HAP-1 (cell line): ENCODE measurements around the gene CCDC144A.
A peak's percentile ranks its signal among the peaks of the same experiment; 100 is the strongest.
"Not testable (repeated sequence)": the region's sequence is repeated elsewhere in the genome, so short reads cannot be mapped to it uniquely, and the experiment has no call there.

ENCODE experiments used
- DNase-seq, 2 experiments: peaks; one replicate each; pipeline ENCODE4 v3.0.0-alpha.2; 2016 to 2020; ENCODE audit warnings: low spot score in 2 of 2
- H3K27me3 ChIP-seq: fragments of 250-450 bp; sonication (Bioruptor Pico); 2 replicates; pipeline ENCODE4 v1.5.1; 2020; ENCODE audit warnings: low read depth, mild to moderate bottlenecking, moderate library complexity
- H3K36me3 ChIP-seq: fragments of 250-450 bp; sonication (Bioruptor Pico); replicated peaks from 2 replicates; pipeline ENCODE4 v1.5.1; 2020; ENCODE audit warnings: mild to moderate bottlenecking
- H3K4me1 ChIP-seq: fragments of 250-450 bp; sonication (Bioruptor Pico); 2 replicates; pipeline ENCODE4 v1.5.1; 2020; ENCODE audit warnings: mild to moderate bottlenecking
- H3K4me3 ChIP-seq: fragments of 250-450 bp; sonication (Bioruptor Pico); 2 replicates; pipeline ENCODE4 v1.5.1; 2020; ENCODE audit warnings: mild to moderate bottlenecking, moderate library complexity
- H3K9me3 ChIP-seq: fragments of 250-450 bp; sonication (Bioruptor Pico); 2 replicates; pipeline ENCODE4 v1.5.1; 2020; ENCODE audit warnings: mild to moderate bottlenecking, moderate library complexity
- in situ Hi-C: fragments of 300-500 bp; cut with MboI; formaldehyde crosslinking; loops from 3 replicates; pipeline ENCODE4 v1.14.3; 2020; ENCODE audit warnings: low sequenced_read_pairs, inconsistent platforms, mixed read lengths

Gene CCDC144A

GRCh38 chr17:16690447-16690846, 406 bp downstream of the CCDC144A start:
- in situ Hi-C loops, H3K36me3 ChIP-seq: not testable (repeated sequence)

DNA sequence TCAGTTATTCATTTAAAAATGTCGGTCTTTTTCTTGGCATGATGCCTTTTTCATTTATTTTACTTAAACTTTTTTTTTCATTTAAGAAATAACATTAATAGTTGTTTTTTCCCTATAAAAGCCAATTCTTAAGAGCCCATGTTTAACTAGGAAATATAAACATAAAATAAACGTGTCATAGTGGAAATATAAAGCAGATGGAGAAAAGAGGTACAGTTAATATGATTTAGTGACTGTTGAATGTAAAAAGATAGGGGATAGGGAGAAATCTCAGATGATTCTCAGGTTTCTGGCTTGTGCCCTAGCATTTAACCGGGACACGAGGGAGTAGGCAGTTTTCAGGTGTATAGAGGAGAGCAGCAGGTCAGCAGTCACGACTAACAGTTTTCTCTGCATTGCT, 7.6 kb downstream of the CCDC144A start:
- H3K4me1 ChIP-seq, H3K36me3 ChIP-seq, H3K27me3 ChIP-seq, H3K9me3 ChIP-seq, H3K4me3 ChIP-seq, in situ Hi-C loops, DNase-seq: not testable (repeated sequence)

More at GRCh38 chr17:16690447-16690846, 406 bp downstream of the CCDC144A start:
- H3K9me3 ChIP-seq, H3K4me3 ChIP-seq, DNase-seq, H3K27me3 ChIP-seq, H3K4me1 ChIP-seq: not testable (repeated sequence)

GRCh38 chr17:16745492-16746203, 55.6 kb downstream of the CCDC144A start:
- H3K4me1 ChIP-seq, H3K27me3 ChIP-seq, H3K4me3 ChIP-seq, H3K9me3 ChIP-seq, in situ Hi-C loops, H3K36me3 ChIP-seq: not testable (repeated sequence)
- DNase-seq: peak in 1 of 2 experiments; percentile 2

GRCh38 chr17:16746571-16746970, 56.5 kb downstream of the CCDC144A start:
- H3K4me3 ChIP-seq, DNase-seq, H3K27me3 ChIP-seq, H3K9me3 ChIP-seq, H3K36me3 ChIP-seq, H3K4me1 ChIP-seq, in situ Hi-C loops: not testable (repeated sequence)

- DNase-seq, H3K36me3 ChIP-seq, H3K9me3 ChIP-seq, H3K27me3 ChIP-seq, H3K4me1 ChIP-seq, H3K4me3 ChIP-seq, in situ Hi-C loops: not testable (repeated sequence)
These were observed 60.5 kb downstream of the CCDC144A start for GRCh38 chr17:16750515-16750914.

DNA sequence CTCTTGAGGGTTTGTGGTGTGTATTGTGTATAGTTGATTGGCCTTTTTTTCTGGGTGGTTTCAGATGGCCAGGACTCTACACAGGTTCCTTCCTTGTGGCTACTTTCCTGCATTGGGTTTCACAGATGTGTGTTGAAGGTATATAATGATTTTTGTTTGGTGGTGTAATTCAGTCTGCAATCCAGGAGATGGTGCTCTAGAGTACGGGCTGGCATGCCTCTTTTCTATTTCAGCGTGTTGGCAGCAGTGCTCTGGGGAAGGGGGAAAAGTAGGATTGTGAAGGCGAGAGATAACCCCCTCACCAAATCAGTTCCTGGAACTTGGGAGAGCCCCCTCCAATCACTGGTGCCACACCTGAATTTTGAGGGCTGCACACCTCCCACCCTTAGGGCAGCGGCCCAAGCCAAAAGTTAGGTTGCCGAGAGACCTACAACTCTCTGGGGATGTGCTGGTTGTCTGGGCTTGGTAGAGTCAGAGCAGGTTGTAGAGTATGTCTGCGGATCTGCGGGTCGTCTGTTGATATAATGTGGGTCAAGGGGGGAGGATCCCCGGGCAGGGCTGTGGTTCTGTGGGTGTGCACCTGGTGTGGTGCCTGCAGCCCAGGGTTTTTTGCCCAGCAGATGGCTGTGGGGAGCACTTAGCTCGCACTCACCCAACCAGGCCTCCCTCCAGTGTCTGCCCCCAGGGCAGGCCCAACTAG, 61.3 kb downstream of the CCDC144A start:
- H3K36me3 ChIP-seq, in situ Hi-C loops, H3K4me3 ChIP-seq, H3K4me1 ChIP-seq, H3K9me3 ChIP-seq, H3K27me3 ChIP-seq: not testable (repeated sequence)
- DNase-seq: peak in 1 of 2 experiments; percentile 9

GRCh38 chr17:16751924-16752287, 61.9 kb downstream of the CCDC144A start:
- H3K4me3 ChIP-seq, DNase-seq, H3K27me3 ChIP-seq, H3K4me1 ChIP-seq, H3K9me3 ChIP-seq, in situ Hi-C loops, H3K36me3 ChIP-seq: not testable (repeated sequence)

GRCh38 chr17:16757520-16757919, 67.5 kb downstream of the CCDC144A start:
- H3K4me3 ChIP-seq, H3K4me1 ChIP-seq, in situ Hi-C loops, DNase-seq, H3K27me3 ChIP-seq, H3K36me3 ChIP-seq, H3K9me3 ChIP-seq: not testable (repeated sequence)

DNA sequence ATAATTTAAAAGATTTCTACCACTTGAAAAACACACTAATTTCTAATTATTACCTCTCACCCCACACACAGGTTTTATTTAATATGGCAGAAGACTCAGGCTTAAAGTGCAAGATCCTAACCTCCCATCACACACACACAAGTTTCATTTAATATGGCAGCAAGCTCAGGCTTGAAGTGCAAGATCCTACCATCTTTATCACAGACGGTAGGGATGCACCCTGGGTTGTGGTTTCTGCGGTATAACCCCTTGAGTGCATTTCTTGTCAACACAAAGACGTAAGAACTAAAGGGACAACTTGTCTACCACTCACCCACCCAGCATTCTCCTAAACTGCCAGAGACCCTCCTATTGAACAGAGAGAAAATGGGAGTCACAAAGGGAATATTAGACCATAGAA, 68.1 kb downstream of the CCDC144A start:
- H3K4me3 ChIP-seq, H3K4me1 ChIP-seq, H3K27me3 ChIP-seq, in situ Hi-C loops, H3K36me3 ChIP-seq, H3K9me3 ChIP-seq, DNase-seq: not testable (repeated sequence)

DNA sequence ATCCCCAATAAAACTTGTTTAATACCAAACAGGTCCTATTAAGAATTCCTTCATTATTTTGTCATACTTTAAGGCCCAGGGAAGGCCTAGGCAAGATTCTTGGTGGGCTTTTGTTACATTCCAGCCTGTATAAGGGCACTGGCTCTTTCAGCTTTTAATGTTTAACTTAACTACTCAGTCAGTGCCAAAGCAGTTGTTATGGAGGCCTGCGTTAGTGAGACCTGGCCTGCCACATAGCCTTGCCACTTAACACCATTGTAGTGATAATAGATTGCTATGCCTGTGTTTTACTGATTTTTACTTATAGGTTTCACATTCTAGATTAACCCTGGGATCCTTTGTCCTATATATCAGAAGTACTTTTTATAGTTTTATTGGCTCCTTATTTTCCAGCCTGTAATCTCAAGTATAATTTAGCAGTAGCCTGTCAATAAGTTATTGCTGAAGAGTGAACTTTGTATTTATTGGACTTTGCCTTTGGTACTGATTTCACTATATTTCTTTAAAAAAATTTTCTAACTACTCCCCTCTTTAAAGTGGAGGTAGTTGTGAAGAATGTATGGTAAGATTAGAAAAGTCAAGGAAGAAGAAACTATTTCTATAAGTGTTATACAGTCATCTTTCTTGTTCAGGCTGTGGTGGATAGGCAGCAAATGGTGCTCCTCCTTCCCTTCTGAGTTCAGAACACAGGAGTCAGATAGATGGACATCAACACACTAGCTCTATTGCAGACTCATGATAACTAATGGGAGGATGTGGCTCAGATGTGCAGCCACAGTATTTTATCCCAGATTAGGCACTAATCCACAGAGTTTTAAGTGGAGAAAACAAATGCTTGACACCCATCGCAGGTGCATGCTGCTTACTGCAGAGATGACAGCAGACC, 78.5 kb downstream of the CCDC144A start:
- H3K9me3 ChIP-seq, H3K27me3 ChIP-seq, H3K4me1 ChIP-seq, H3K36me3 ChIP-seq, DNase-seq, H3K4me3 ChIP-seq, in situ Hi-C loops: not testable (repeated sequence)

DNA sequence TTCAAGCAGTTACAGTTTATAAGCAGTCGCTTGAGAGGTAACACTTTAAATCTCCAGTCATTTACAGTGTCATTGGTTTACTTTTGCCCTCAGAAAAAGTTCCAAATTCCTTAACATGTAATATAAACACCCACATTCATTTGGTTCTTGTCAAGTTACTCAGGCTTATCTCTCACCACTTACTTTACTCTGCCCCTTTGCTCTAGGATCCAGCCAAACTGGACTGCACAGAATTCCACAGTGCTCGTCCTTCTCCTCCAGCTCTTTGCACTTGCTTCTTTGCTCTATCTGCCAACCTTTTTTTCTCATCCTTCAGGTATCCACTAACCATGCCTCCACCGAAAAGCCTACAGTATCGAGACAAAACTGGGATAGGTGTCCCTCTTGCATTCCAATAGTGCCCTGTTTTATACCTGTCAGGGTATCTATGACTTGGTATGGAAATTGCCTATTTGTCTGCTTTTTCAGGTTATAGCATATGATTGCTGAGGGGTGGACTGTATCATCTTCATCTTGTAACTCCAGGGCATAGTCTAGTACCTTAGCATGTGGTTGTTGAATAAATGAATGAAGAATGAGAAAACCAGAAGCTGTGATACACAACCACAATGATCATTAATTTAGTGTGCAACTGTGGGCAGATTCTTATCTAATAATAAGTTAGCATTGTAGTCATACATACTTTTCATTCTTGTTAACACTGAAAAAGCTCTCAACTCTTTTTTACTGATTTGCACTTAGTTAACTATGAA, 82.5 kb downstream of the CCDC144A start:
- H3K9me3 ChIP-seq, H3K27me3 ChIP-seq, in situ Hi-C loops, DNase-seq, H3K4me3 ChIP-seq, H3K36me3 ChIP-seq, H3K4me1 ChIP-seq: not testable (repeated sequence)

- H3K36me3 ChIP-seq, in situ Hi-C loops, H3K9me3 ChIP-seq, H3K4me1 ChIP-seq, DNase-seq, H3K4me3 ChIP-seq, H3K27me3 ChIP-seq: not testable (repeated sequence)
These were observed 83.1 kb downstream of the CCDC144A start for GRCh38 chr17:16773146-16773522.

DNA sequence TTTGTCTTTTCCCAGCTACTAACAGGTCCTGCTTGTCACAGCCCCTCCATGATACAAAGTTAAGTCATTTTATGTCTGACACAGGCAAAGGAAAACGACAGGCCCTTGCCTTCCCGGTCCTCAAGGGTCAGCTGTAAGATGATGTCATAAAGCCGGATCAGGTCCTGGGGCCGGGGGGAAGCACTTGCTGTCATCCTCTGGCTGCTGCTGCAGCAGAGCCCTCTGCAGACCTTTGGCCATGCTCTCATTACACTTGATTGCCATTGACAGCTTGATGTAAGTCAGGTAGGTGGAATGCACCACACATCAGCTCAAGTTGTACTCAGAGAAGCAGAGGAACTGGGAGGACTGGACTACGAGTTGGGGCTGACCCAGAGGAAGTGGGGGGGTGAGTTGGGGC, 97.8 kb downstream of the CCDC144A start:
- H3K27me3 ChIP-seq, H3K4me1 ChIP-seq, H3K4me3 ChIP-seq, DNase-seq, H3K36me3 ChIP-seq, H3K9me3 ChIP-seq, in situ Hi-C loops: not testable (repeated sequence)
